Left lung (tissue), 10 donors: Measurements from ENCODE around the gene FBXW7. TPM values are rescaled to one million over a fixed set of nuclear protein-coding genes. Genes with fewer than 3 reads are reported as not detected.

ENCODE experiments used
- ATAC-seq: fragments of 200-7000 bp; cut with Tn5 transposase; one replicate; pipeline ENCODE4 v1.9.1; 2020; ENCODE audit warnings: moderate library complexity
- DNase-seq, 4 donors: peaks; one replicate each; pipeline ENCODE4 v3.0.0-alpha.2; 2013 to 2020
- H3K27ac ChIP-seq, 2 donors: fragments of 200-600 bp; sonication (generic) in 1 of 2; one replicate each; pipeline versions ENCODE4 v1.5.0 to v1.8.0; 2020 to 2021
- H3K27me3 ChIP-seq, 2 donors: fragments of 200-600 bp; sonication (generic) in 1 of 2; one replicate each; pipeline versions ENCODE4 v1.5.0 to v1.8.0; 2020 to 2021
- H3K36me3 ChIP-seq, 2 donors: fragments of 200-600 bp; sonication (generic) in 1 of 2; one replicate each; pipeline versions ENCODE4 v1.5.0 to v1.8.0; 2020 to 2021
- H3K4me1 ChIP-seq, 2 donors: fragments of 200-600 bp; one replicate each; pipeline ENCODE4 v1.8.0; 2021
- H3K4me3 ChIP-seq, 2 donors: fragments of 200-600 bp; sonication (generic) in 1 of 2; one replicate each; pipeline versions ENCODE4 v1.5.0 to v1.8.0; 2020 to 2021; ENCODE audit warnings: mild to moderate bottlenecking in 1 of 2
- H3K9me3 ChIP-seq, 2 donors: fragments of 200-600 bp; sonication (generic) in 1 of 2; one replicate each; pipeline versions ENCODE4 v1.5.0 to v1.8.0; 2020 to 2021
- intact Hi-C, 2 donors: fragments of 100-400 bp; cut with DNase I; formaldehyde crosslinking; loops; one replicate each; pipeline versions ENCODE4 v1.11.2 to v1.14.2; 2022
- polyA plus RNA-seq, 6 donors: library from polyadenylated mRNA; unstranded; fragments of 120-200 nt; gene quantifications; one replicate each; pipeline ENCODE4 v1.2.1, GENCODE V29; 2013; ENCODE audit not compliant: insufficient read length in 6 of 6
- total RNA-seq, 2 donors: library from RNA; stranded (reverse); fragmentation: NEBNext Ultra II Directional; extraction: Animal tissue kit (Norgen Biotek cat#: 25700); gene quantifications; one replicate each; pipeline ENCODE4 v1.2.1, GENCODE V29; 2021
- TF ChIP-seq, protein P1 (sequence below), 2 donors: fragments of 200-600 bp; sonication (generic) in 1 of 2; IDR thresholded peaks; one replicate each; pipeline versions ENCODE4 v1.5.0 to v1.8.0; 2021; ENCODE audit warnings: antibody characterized with exemption in 2 of 2
- donor health status: DM: no; HTN: yes; CAD: no.
- donor health status: DM: no; HTN: no; CAD: no.

FBXW7 gene
- total and polyA plus RNA-seq, 8 donors, result 29.0 to 39.7 (median 34.7) TPM

DNA sequence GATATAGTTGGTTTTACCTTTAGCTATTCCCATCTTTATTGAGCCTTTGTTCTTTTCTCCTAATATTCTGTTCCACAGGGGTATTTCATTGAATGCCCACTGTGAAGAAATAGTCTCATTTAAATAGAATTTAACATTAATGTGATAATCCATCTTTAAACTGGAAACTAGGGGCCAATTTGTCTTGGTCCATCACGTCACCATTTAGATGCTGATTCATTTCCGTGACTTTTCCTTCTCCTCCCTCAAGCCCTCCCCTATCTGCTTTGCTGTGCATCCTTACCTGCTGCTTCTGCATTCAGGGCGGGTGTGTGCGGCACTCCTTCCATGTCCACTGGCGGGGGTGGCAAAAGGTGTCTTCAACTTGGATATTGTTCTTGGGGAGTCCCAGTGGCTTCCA, 241.1 kb downstream of the FBXW7 start:
- Histone ChIP-seq H3K27me3 (no peaks in the 10 kb centered on the region), H3K4me3 (no peak overlapping the region), H3K4me1 (no peaks in the 10 kb centered on the region), H3K27ac (no peak overlapping the region), H3K9me3 (no peaks in the 10 kb centered on the region), H3K36me3 (no peaks in the 10 kb centered on the region)
- DNase-seq (no peak), ATAC-seq (no peak)
- intact Hi-C loops, result no loop called here
- TF ChIP-seq, protein P1, sequence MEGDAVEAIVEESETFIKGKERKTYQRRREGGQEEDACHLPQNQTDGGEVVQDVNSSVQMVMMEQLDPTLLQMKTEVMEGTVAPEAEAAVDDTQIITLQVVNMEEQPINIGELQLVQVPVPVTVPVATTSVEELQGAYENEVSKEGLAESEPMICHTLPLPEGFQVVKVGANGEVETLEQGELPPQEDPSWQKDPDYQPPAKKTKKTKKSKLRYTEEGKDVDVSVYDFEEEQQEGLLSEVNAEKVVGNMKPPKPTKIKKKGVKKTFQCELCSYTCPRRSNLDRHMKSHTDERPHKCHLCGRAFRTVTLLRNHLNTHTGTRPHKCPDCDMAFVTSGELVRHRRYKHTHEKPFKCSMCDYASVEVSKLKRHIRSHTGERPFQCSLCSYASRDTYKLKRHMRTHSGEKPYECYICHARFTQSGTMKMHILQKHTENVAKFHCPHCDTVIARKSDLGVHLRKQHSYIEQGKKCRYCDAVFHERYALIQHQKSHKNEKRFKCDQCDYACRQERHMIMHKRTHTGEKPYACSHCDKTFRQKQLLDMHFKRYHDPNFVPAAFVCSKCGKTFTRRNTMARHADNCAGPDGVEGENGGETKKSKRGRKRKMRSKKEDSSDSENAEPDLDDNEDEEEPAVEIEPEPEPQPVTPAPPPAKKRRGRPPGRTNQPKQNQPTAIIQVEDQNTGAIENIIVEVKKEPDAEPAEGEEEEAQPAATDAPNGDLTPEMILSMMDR (IDR thresholded peaks at IDR 0.05), result no peak

DNA sequence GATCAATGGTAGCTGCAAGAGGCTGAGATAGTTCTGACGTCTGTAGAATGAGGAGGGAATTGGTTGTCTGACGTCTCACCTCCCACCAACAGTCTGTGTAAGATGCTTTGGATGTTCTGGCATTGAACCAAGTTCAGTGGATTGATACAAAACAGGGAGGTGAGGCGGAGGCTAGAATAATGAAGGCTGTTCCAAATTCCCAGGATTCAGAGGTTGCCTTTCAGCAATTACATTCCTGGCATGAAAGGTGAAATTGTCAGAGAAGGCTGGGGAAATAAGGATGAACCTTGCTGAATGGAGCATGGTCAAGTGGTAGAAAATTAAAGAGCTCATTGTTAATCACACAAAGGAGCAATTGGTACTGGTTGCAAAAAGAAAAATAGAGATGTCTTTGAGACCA, 241.6 kb downstream of the FBXW7 start:
- Histone ChIP-seq H3K4me1 (no peaks in the 10 kb centered on the region), H3K27me3 (no peaks in the 10 kb centered on the region), H3K27ac (no peak overlapping the region), H3K9me3 (no peaks in the 10 kb centered on the region), H3K4me3 (no peak overlapping the region), H3K36me3 (no peaks in the 10 kb centered on the region)
- ATAC-seq (no peak), DNase-seq (no peak)
- intact Hi-C loops, result no loop called here
- TF ChIP-seq, protein P1 (IDR thresholded peaks at IDR 0.05), result no peak

DNA sequence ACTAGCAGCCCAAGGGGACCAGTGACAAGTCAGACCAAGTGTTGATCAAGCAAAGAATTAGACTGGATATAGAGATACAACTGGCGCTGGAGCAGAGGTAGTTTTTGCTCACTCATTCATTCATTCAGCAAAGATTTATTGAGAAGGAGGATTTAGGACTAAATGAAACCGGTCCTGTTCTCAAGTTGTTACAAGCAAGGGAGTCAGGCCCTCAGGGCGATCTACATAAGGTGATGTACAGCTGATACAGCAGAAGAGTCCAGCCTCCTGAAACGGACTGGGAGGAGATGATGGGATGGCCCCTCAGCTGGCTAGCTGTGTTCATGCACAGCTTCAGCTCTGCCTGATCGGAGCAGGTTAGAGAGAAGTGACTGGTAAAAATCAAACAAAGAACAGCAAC, 242.4 kb downstream of the FBXW7 start:
- no peak for DNase-seq
- TF ChIP-seq, protein P1 (IDR thresholded peaks at IDR 0.05), result no peak
- no peaks in the 10 kb centered on the region for H3K27me3 ChIP-seq
- no peaks in the 10 kb centered on the region for H3K36me3 ChIP-seq
- no peaks in the 10 kb centered on the region for H3K4me1 ChIP-seq
- no peak overlapping the region for H3K4me3 ChIP-seq
- no peaks in the 10 kb centered on the region for H3K9me3 ChIP-seq
- H3K27ac ChIP-seq, result no peak overlapping the region
- intact Hi-C loops, result no loop called here
- no peak for ATAC-seq

DNA sequence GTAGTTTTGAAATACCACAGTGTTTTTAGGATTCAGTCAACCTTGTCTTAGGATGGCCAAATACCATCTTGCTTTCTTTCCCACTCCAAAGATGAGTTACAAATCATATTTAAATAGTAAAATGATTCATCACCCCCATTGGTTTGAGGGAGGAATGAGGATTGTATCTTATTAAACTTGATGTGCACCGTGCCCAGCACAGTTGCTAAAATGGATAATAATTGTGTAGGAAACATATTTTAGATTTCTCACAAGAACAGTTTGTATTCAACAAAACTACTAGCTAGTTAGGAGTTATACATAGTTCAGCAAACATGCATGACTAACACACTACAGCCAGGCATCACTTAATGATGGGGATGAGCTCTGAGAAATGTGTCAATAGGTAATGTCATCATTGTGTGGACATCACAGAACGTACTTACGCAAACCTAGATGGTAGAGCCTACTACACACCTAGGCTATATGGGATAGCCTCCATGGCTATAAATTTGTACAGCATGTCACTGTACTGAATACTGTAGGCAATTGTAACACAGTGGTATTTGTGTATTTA, 245.4 kb downstream of the FBXW7 start:
- DNase-seq (no peak), ATAC-seq (no peak)
- intact Hi-C loops, result no loop called here
- Histone ChIP-seq H3K4me1 (no peaks in the 10 kb centered on the region), H3K9me3 (no peaks in the 10 kb centered on the region), H3K36me3 (no peaks in the 10 kb centered on the region), H3K4me3 (no peak overlapping the region), H3K27ac (no peak overlapping the region), H3K27me3 (no peaks in the 10 kb centered on the region)
- TF ChIP-seq, protein P1 (IDR thresholded peaks at IDR 0.05), result no peak

DNA sequence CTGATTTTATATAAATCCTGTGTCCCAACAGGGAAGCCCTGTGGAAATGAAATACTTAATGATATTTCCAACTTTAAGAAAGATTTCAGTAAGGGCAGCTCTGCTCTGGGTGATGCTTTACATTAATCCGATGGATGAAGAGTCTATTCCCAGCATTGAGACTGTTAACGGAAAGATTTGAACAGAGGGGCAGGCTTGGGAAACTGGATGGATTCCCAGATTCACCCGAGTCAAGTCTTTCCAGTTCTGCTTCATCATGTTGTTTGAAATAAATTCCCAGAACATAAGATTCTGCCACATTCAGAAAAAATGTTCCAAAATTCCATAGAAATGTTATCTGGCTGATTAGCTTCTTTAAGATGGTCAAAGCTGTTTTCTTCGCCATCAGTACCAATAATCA, 246.0 kb downstream of the FBXW7 start:
- no peaks in the 10 kb centered on the region for H3K27me3 ChIP-seq
- no peak overlapping the region for H3K4me3 ChIP-seq
- H3K4me1 ChIP-seq, result no peaks in the 10 kb centered on the region
- ATAC-seq (no peak), DNase-seq (peak in 1 of 4 donors; percentile 47)
- intact Hi-C loops, result no loop called here
- H3K9me3 ChIP-seq, result no peaks in the 10 kb centered on the region
- no peaks in the 10 kb centered on the region for H3K36me3 ChIP-seq
- H3K27ac ChIP-seq, result no peak overlapping the region
- TF ChIP-seq, protein P1 (IDR thresholded peaks at IDR 0.05), result no peak
